H1 (cell line): ENCODE data around the gene THAP11.
"Not testable (repeated sequence)": the region's sequence is repeated elsewhere in the genome, so short reads cannot be mapped to it uniquely, and the experiment has no call there.

Source experiments
- CTCF ChIP-seq, 3 experiments: IDR thresholded peaks; 1 replicate in 2 of 3; 2 replicates in 1 of 3; pipeline versions ENCODE4 v1.5.1 to v1.6.1; 2011; ENCODE audit warnings: low read length in 3 of 3, mild to moderate bottlenecking in 3 of 3, inconsistent platforms in 2 of 3, low read depth in 1 of 3, moderate library complexity in 1 of 3; ENCODE audit not compliant: insufficient read depth in 1 of 3; ENCODE audit errors: control extremely low read depth in 1 of 3
- EZH2 ChIP-seq: fragments of 200-600 bp; sonication (generic); IDR thresholded peaks from 2 replicates; pipeline ENCODE4 v1.7.1; 2012; ENCODE audit warnings: low read depth, mild to moderate bottlenecking, moderate library complexity, low read length, inconsistent platforms; ENCODE audit not compliant: severe bottlenecking
- GABPA ChIP-seq: IDR thresholded peaks from 2 replicates; pipeline ENCODE4 v1.6.1; 2011; ENCODE audit warnings: mild to moderate bottlenecking, low read length, moderate library complexity, borderline replicate concordance; ENCODE audit not compliant: insufficient read depth
- NANOG ChIP-seq: IDR thresholded peaks from 2 replicates; pipeline ENCODE4 v1.6.1; 2011; ENCODE audit warnings: low read length, low read depth, mild to moderate bottlenecking, inconsistent platforms; ENCODE audit not compliant: insufficient read depth, poor library complexity, severe bottlenecking
- NRF1 ChIP-seq: IDR thresholded peaks from 2 replicates; pipeline ENCODE4 v1.6.1; 2011; ENCODE audit warnings: mild to moderate bottlenecking, low read depth, low read length, improper control_type of control experiment
- PHF8 ChIP-seq: fragments of 200-600 bp; sonication (generic); conservative IDR thresholded peaks from 2 replicates; pipeline ENCODE4 v1.7.1; 2012; ENCODE audit warnings: low read depth, mild to moderate bottlenecking, inconsistent platforms, low read length, moderate library complexity
- POLR2A ChIP-seq, 2 experiments: IDR thresholded peaks; 1 replicate in 1 of 2; 2 replicates in 1 of 2; pipeline ENCODE4 v1.6.1; 2011; ENCODE audit warnings: low read depth in 2 of 2, low read length in 2 of 2, mild to moderate bottlenecking in 2 of 2; ENCODE audit errors: control extremely low read depth in 1 of 2
- POLR2AphosphoS5 ChIP-seq: IDR thresholded peaks from 2 replicates; pipeline ENCODE4 v1.6.1; 2011; ENCODE audit warnings: low read depth, low read length
- POU5F1 ChIP-seq: IDR thresholded peaks from 2 replicates; pipeline ENCODE4 v1.6.1; 2011; ENCODE audit warnings: low read depth, mild to moderate bottlenecking, low read length, moderate library complexity
- RAD21 ChIP-seq, 2 experiments: IDR thresholded peaks in 1 of 2; conservative IDR thresholded peaks in 1 of 2; 2 replicates each; pipeline ENCODE4 v1.6.1; 2011; ENCODE audit warnings: low read depth in 2 of 2, low read length in 2 of 2, improper control_type of control experiment in 1 of 2, inconsistent platforms in 1 of 2, mild to moderate bottlenecking in 1 of 2, moderate library complexity in 1 of 2
- RXRA ChIP-seq: IDR thresholded peaks from 2 replicates; pipeline ENCODE4 v1.6.1; 2011; ENCODE audit warnings: low read depth, mild to moderate bottlenecking, low read length, moderate library complexity; ENCODE audit not compliant: insufficient read depth
- SIN3A ChIP-seq, 2 experiments: IDR thresholded peaks in 1 of 2; conservative IDR thresholded peaks in 1 of 2; 2 replicates each; pipeline ENCODE4 v1.6.1; 2011 to 2012; ENCODE audit warnings: low read length in 2 of 2, improper control_type of control experiment in 1 of 2, low read depth in 1 of 2, mild to moderate bottlenecking in 1 of 2
- TAF1 ChIP-seq: IDR thresholded peaks from 2 replicates; pipeline ENCODE4 v1.6.1; 2011; ENCODE audit warnings: mild to moderate bottlenecking, low read depth, low read length
- YY1 ChIP-seq: IDR thresholded peaks from 2 replicates; pipeline ENCODE4 v1.6.1; 2011; ENCODE audit warnings: low read depth, mild to moderate bottlenecking, low read length

- TF ChIP-seq NRF1; NANOG; POLR2A (IDR thresholded peaks at IDR 0.05; ENCODE audit: control extremely low read depth in 1 of 2, low read depth in 2 of 2, low read length in 2 of 2); POU5F1; CTCF (IDR thresholded peaks at IDR 0.05; ENCODE audit: control extremely low read depth in 1 of 3, insufficient read depth in 1 of 3, low read depth in 1 of 3, low read length in 3 of 3); RAD21 (IDR thresholded peaks at IDR 0.05 in 1 of 2, conservative IDR thresholded peaks at IDR 0.05 in 1 of 2; ENCODE audit: low read depth in 2 of 2, low read length in 2 of 2); PHF8; RXRA; SIN3A (conservative IDR thresholded peaks at IDR 0.05 in 1 of 2, IDR thresholded peaks at IDR 0.05 in 1 of 2; ENCODE audit: low read depth in 1 of 2, low read length in 2 of 2); YY1; GABPA; POLR2AphosphoS5; TAF1; EZH2: not testable (repeated sequence)
These were observed 4.9 kb upstream of the THAP11 start for GRCh38 chr16:67837190-67837589.
